Islet of Langerhans (tissue), 1 donor: ENCODE results near the gene LUC7L3.
"Not testable (repeated sequence)": the region's sequence is repeated elsewhere in the genome, so short reads cannot be mapped to it uniquely, and the experiment has no call there.

Experiments
- FAIRE-seq: peaks from one replicate; lab custom pipeline; 2011; peaks lifted over from hg19 to GRCh38; lab: Jason Lieb, UNC

The LUC7L3 gene, protein sequence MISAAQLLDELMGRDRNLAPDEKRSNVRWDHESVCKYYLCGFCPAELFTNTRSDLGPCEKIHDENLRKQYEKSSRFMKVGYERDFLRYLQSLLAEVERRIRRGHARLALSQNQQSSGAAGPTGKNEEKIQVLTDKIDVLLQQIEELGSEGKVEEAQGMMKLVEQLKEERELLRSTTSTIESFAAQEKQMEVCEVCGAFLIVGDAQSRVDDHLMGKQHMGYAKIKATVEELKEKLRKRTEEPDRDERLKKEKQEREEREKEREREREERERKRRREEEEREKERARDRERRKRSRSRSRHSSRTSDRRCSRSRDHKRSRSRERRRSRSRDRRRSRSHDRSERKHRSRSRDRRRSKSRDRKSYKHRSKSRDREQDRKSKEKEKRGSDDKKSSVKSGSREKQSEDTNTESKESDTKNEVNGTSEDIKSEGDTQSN

DNA sequence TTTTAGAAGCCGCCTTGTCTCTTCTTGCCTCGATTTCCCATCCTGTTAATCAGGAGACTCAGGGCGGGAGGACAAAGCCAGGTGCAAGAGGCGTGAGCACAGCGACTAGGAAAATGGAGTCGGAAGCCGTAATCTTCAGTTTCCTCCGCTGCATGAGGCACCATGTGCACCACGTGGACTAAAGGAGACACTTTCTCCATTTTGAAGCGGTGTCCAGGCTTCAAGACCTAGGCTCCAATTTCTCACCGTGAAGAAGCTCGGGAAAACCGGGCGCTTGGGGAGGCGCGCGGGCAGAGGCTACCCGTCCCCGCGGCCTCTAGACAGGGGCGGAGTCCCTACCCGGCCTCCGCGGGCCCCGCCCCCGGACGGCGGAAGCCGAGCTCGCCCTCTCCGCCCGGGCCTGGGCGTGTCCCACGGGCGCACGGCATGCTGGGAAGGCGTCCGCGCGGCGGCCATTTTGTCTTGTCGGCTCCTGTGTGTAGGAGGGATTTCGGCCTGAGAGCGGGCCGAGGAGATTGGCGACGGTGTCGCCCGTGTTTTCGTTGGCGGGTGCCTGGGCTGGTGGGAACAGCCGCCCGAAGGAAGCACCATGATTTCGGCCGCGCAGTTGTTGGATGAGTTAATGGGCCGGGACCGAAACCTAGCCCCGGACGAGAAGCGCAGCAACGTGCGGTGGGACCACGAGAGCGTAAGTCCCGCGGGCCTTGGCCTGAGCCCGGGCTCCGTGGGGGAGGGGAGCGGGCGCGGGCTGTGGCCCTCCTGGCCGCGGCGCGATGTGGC is at the start of gene LUC7L3:
Gene LUC7L3 (plus strand): TSS at position 460 of the 780 bp plus-strand sequence. CDS start 130 bp downstream, at position 590.
- no peak for FAIRE-seq

DNA sequence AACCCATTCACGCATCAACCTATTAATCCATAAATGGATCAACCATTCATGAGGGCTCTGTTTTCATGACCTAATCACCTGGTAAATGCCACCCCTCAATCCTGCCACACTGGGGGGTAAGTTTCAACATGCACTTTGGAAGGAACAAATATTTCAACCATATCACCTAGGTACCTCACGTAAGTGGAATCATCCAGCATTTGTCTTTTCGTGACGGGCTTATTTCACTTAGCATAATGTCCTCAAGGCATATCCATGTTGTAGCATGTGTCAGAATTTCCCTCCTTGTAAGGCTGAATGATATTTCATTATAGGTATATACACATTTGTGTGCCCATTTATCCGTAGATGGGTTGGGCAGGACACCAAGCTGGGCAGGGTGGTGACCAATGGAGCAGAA is 47.3 kb upstream of the LUC7L3 start:
- FAIRE-seq: no peak

GRCh38 chr17:50672831-50673551 is 46.4 kb upstream of the LUC7L3 start:
- FAIRE-seq: no peak

- no peak for FAIRE-seq
Measured at GRCh38 chr17:50675190-50675589, 44.2 kb upstream of the LUC7L3 start.

- no peak for FAIRE-seq
Measured at GRCh38 chr17:50675627-50676026, 43.8 kb upstream of the LUC7L3 start.

DNA sequence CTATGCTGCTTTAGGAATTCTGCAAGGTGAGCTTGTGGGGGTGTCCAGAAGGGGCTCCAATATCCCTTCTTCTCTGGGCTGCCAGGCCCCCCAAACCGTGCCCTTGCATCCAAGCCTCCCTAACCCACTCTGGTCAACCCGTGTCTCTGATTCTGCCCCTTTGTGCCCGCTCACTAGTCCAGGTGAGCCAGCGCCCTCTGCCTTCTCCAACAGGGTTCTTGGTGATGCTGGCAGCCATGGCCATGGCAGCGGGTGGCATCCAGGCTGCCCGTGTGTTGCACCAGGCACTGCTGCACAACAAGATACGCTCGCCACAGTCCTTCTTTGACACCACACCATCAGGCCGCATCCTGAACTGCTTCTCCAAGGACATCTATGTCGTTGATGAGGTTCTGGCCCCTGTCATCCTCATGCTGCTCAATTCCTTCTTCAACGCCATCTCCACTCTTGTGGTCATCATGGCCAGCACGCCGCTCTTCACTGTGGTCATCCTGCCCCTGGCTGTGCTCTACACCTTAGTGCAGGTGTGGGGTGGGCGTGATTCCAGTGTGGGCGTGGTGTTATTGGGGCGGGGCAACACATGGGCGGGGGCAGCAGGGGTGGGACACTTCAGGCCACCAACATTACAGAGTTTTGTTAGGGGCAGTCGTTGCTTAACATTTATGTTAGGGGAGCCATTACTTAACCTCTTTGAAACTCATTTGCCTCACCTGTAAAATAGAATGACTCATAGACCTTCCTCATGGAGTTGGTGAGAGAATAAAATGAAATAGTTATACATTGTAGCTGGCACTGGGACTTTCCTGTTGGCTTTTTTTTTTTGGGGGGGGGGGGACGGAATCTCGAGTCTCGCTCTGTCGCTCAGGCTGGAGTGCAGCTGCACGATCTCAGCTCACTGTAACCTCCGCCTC is 43.1 kb upstream of the LUC7L3 start:
- no peak for FAIRE-seq

DNA sequence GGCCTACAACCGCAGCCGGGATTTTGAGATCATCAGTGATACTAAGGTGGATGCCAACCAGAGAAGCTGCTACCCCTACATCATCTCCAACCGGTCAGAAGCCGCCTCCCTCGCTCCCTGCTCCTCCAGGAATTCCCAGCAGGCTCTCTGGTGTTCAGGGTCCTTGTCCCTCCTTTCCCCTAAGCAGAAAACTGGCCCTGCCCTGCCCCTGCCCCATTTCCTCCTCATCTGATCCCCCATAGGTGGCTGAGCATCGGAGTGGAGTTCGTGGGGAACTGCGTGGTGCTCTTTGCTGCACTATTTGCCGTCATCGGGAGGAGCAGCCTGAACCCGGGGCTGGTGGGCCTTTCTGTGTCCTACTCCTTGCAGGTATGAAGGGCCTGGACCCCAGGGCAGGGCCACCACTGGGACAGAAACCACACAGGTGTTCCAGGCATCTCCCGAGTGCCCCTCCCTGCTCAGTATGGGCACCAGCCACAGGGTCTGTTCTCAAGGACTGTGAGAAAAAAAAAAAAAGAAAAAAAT is 41.5 kb upstream of the LUC7L3 start:
- no peak for FAIRE-seq

DNA sequence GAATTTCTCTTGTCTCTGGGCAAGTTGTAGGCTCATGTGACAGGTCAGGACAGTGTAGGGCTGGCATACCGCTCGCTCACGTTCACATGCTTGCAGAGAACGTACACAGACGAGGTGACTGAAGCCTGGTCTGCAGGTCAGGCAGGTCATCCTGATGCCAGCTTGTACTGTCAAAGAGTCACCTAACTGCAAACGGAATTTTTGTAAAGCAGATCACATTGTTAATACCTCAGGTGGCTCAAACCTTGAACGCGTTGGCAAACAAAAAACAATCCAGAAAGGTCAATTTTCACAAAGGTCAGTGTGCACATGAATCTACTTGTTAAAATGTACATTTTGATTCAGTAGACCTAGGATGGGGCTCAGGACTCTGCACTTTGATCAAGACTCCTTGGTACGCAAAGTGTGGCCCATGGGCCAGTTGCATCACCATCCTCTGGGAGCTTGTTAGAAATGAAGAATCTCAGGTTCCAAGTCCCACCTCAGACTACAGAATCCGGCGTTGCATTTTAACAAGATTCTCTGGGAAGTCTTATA is 40.3 kb upstream of the LUC7L3 start:
- FAIRE-seq: no peak

GRCh38 chr17:50680126-50680525 is 39.3 kb upstream of the LUC7L3 start:
- no peak for FAIRE-seq

GRCh38 chr17:50680543-50681262 is 38.7 kb upstream of the LUC7L3 start:
- not testable (repeated sequence) for FAIRE-seq

DNA sequence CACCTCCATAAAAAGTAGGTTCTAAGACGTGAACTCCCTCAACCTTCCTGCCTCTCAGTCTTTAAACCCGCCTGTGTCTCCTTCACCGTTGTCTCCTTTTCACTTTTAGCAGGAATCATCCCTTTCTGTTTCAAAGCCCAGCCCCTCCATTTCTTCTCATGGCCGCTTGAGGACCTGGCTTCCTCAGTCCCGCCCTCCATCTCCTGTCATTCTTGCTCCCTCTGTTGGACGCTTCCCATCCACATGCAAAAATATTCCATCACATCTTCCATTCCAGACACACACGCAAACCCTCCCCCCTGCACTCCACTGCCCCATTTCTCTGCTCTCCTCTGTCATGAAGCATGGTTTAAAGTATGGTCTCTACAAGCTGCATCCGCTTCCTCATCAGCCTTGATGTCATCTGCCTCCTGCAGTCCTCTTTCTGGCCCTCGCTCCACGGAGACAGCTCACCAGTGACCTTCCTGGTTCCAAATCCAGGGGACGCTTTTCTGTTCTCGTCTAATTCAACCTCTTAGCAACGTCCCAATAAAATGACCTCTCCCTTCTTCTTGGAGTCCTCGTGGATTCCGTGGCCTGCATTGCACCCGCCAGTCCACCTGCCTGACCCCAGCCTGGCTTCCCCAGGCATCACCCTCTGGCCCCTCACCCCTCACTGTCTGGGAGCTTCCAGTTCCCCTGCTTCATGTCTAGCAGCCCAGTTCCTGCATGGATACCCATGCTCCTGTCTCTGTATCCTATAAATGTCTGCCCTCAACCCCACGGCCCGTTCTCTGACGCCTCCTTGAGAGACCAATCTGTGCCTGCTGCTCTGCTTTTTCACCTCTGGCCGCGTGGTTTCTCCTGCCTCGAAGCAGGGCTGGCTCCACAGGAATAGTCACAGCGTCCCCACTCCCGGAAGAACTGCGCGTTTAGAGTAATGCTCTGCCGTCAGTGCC is 37.9 kb upstream of the LUC7L3 start:
- no peak for FAIRE-seq

DNA sequence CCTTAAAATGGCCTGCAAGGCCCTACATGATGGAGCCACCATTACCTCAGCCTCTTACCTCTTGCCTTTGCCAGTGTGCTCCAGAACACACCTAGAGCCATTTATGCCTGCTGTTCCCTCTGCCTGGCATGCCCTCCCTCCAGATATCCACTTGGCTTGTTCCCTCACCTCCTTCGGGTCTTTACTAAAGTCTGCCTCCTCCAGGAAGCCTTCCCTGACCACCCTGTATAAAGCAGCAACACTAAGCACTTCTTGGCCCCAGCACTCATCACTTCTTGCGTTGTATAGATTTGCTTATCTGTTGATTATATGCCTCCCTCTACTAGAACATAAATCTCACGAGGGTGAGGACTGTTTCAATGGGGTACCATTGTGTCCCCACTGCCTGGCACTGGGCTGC is 37.0 kb upstream of the LUC7L3 start:
- no peak for FAIRE-seq

GRCh38 chr17:50682938-50683337 is 36.5 kb upstream of the LUC7L3 start:
- FAIRE-seq: no peak

GRCh38 chr17:50683434-50684287 is 35.7 kb upstream of the LUC7L3 start:
- FAIRE-seq: no peak

DNA sequence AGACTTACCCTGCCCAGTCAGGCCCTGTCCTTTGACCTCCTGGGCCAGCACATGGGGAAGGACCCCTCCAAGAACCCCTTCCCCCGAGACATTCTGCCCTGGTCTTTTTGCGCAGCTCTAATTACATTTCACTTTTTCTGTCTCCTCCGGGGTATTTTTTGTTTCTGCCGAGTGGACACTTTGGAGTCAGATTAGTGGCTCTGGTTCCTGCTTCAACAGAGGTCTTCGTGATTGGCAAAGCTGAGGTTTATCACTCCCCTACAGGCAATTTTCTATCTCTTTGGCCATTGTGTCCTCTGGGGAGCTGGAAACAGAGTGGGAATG is 35.2 kb upstream of the LUC7L3 start:
- no peak for FAIRE-seq

- no peak for FAIRE-seq
Measured at GRCh38 chr17:50684612-50685333, 34.6 kb upstream of the LUC7L3 start.

DNA sequence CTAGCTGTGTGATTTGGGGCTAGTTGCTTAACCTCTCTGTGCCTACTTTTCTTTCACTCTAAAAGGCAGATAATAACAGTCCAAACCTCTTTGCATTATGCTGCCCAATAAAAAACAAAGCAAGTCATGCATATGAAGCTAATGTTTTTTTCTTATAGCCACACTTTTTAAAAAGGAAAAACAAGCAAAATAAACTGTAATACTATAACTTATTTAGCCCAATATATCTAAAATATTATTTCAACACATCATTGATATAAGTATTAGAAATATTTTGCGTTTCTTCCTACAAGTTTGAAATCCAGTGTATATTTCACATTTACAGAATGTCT is 34.1 kb upstream of the LUC7L3 start:
- no peak for FAIRE-seq
